Gastrocnemius medialis (tissue), 4 donors: ENCODE results near the gene AK5. TPM values are rescaled to one million over a fixed set of nuclear protein-coding genes. Genes with fewer than 3 reads are reported as not detected.

ENCODE experiments used
- ATAC-seq, 2 donors: fragments of 150-250 bp; one replicate each; pipeline ENCODE4 v1.9.1; 2016
- DNase-seq, 2 donors: peaks; one replicate each; pipeline ENCODE4 v3.0.0-alpha.2; 2019
- H3K27ac ChIP-seq, 4 donors: fragments of 200-600 bp; sonication (generic); 1 replicate in 1 of 4; 2 replicates in 3 of 4; pipeline ENCODE4 v1.5.1; 2016 to 2018; ENCODE audit warnings: mild to moderate bottlenecking in 2 of 4, moderate library complexity in 1 of 4
- H3K27me3 ChIP-seq, 3 donors: fragments of 200-600 bp; sonication (generic) in 2 of 3; 1 replicate in 1 of 3; 2 replicates in 2 of 3; pipeline versions ENCODE4 v1.5.1 to v1.6.0; 2016 to 2019; ENCODE audit warnings: mild to moderate bottlenecking in 1 of 3, moderate library complexity in 1 of 3
- H3K36me3 ChIP-seq, 2 donors: fragments of 200-600 bp; sonication (generic) in 1 of 2; one replicate each; pipeline ENCODE4 v1.5.1; 2017 to 2018
- H3K4me1 ChIP-seq, 2 donors: fragments of 200-600 bp; sonication (generic) in 1 of 2; one replicate each; pipeline ENCODE4 v1.5.1; 2016 to 2017; ENCODE audit warnings: mild to moderate bottlenecking in 2 of 2
- H3K4me3 ChIP-seq, 4 donors: fragments of 200-600 bp; sonication (generic) in 3 of 4; 1 replicate in 1 of 4; 2 replicates in 3 of 4; pipeline ENCODE4 v1.5.1; 2016 to 2019; ENCODE audit warnings: mild to moderate bottlenecking in 2 of 4
- H3K9me3 ChIP-seq, 3 donors: fragments of 200-600 bp; sonication (generic) in 2 of 3; 1 replicate in 1 of 3; 2 replicates in 2 of 3; pipeline ENCODE4 v1.5.1; 2016 to 2019
- CTCF ChIP-seq, 5 experiments: fragments of 450-650 bp in 3 of 5; fragments of 200-600 bp in 2 of 5; sonication (generic) in 2 of 5; IDR thresholded peaks in 4 of 5; conservative IDR thresholded peaks in 1 of 5; 1 replicate in 4 of 5; 2 replicates in 1 of 5; pipeline ENCODE4 v1.5.1; 2016 to 2019; ENCODE audit warnings: antibody characterized with exemption in 5 of 5, mild to moderate bottlenecking in 3 of 5, moderate library complexity in 3 of 5
- POLR2A ChIP-seq, 2 donors: fragments of 450-650 bp; IDR thresholded peaks; one replicate each; pipeline ENCODE4 v1.6.1; 2017; ENCODE audit warnings: antibody characterized with exemption in 2 of 2, mild to moderate bottlenecking in 2 of 2, moderate library complexity in 2 of 2
- in situ Hi-C, 4 donors: fragments of 200-750 bp; cut with MboI; loops; one replicate each; pipeline versions ENCODE4 v1.15.0 to v1.8.0; 2017; ENCODE audit warnings: low sequenced_read_pairs in 4 of 4
- intact Hi-C: fragments of 100-400 bp; cut with DNase I; formaldehyde crosslinking; loops from one replicate; pipeline ENCODE4 v1.15.1; 2023; ENCODE audit warnings: low total_unique reads
- total RNA-seq, 4 donors: library from RNA; depleted of rRNA; stranded (reverse); fragments of >200 nt; gene quantifications; one replicate each; pipeline versions ENCODE4 v1.1.0 to v1.2.3, GENCODE V29; 2016

Gene AK5
- total RNA-seq, 4 donors from 2014 or later = 0.07 to 1.8 TPM; not detected in 2

GRCh38 chr1:77552626-77553025 is 270.8 kb downstream of the AK5 start:
- ATAC-seq = no peak
- TF ChIP-seq CTCF (IDR thresholded peaks at IDR 0.05 in 4 of 5, conservative IDR thresholded peaks at IDR 0.05 in 1 of 5) = no peak
- H3K9me3 ChIP-seq = no peaks in the 10 kb centered on the region

GRCh38 chr1:77553568-77554291 is 271.9 kb downstream of the AK5 start:
- DNase-seq (no peak), ATAC-seq (no peak)
- TF ChIP-seq CTCF (IDR thresholded peaks at IDR 0.05 in 4 of 5, conservative IDR thresholded peaks at IDR 0.05 in 1 of 5) = no peak
- no peak for TF ChIP-seq POLR2A (IDR thresholded peaks at IDR 0.05)
- Histone ChIP-seq H3K27me3 (no peaks in the 10 kb centered on the region), H3K36me3 (no peaks in the 10 kb centered on the region), H3K27ac (no peak overlapping the region), H3K4me3 (no peak overlapping the region), H3K9me3 (no peaks in the 10 kb centered on the region), H3K4me1 (no peaks in the 10 kb centered on the region)
- in situ Hi-C loops (no loop called here), intact Hi-C loops (no loop called here)

More at GRCh38 chr1:77552626-77553025, 270.8 kb downstream of the AK5 start:
- no peaks in the 10 kb centered on the region for H3K27me3 ChIP-seq
- H3K4me1 ChIP-seq = peaks cover 0 to 3% of the 10 kb centered on the region in 2 donors
- no peak overlapping the region for H3K4me3 ChIP-seq
- intact Hi-C loops (no loop called here), in situ Hi-C loops (no loop called here)
- DNase-seq = no peak
- H3K36me3 ChIP-seq = no peaks in the 10 kb centered on the region
- H3K27ac ChIP-seq = no peak overlapping the region

- no peaks in the 10 kb centered on the region for H3K36me3 ChIP-seq
- ATAC-seq = no peak
- in situ Hi-C loops (no loop called here), intact Hi-C loops (no loop called here)
- no peaks in the 10 kb centered on the region for H3K9me3 ChIP-seq
- TF ChIP-seq CTCF (IDR thresholded peaks at IDR 0.05 in 4 of 5, conservative IDR thresholded peaks at IDR 0.05 in 1 of 5) (no peak), POLR2A (IDR thresholded peaks at IDR 0.05) (no peak)
- H3K27ac ChIP-seq = no peak overlapping the region
- no peaks in the 10 kb centered on the region for H3K4me1 ChIP-seq
- H3K27me3 ChIP-seq = no peaks in the 10 kb centered on the region
- H3K4me3 ChIP-seq = no peak overlapping the region
- DNase-seq = no peak
Observed at GRCh38 chr1:77556045-77556444, 274.2 kb downstream of the AK5 start.

- in situ Hi-C loops = no loop called here
- no peak overlapping the region for H3K4me3 ChIP-seq
- DNase-seq (no peak), ATAC-seq (no peak)
- no peaks in the 10 kb centered on the region for H3K27me3 ChIP-seq
- intact Hi-C loops = no loop called here
- no peak overlapping the region for H3K27ac ChIP-seq
- H3K4me1 ChIP-seq = no peaks in the 10 kb centered on the region
- no peaks in the 10 kb centered on the region for H3K36me3 ChIP-seq
- no peaks in the 10 kb centered on the region for H3K9me3 ChIP-seq
- TF ChIP-seq POLR2A (IDR thresholded peaks at IDR 0.05) (no peak), CTCF (IDR thresholded peaks at IDR 0.05 in 4 of 5, conservative IDR thresholded peaks at IDR 0.05 in 1 of 5) (no peak)
Observed at GRCh38 chr1:77557053-77557452, 275.2 kb downstream of the AK5 start.
